NCI-H2107 (cell line): ENCODE data around the gene KCNG4.

Experiments
- DNase-seq: peaks from one replicate; lab custom pipeline; 2025; lab: John Stamatoyannopoulos, UW

KCNG4 gene

GRCh38 chr16:84239909-84240308 is at the start of gene KCNG4:
KCNG4 (minus strand) TSS chr16:84240012; CDS start chr16:84237485, 2,527 bp downstream.
- no peak for DNase-seq

- DNase-seq = no peak
Measured at GRCh38 chr16:84288902-84289301, 49.1 kb upstream of the KCNG4 start.

GRCh38 chr16:84286578-84287240 is 46.9 kb upstream of the KCNG4 start:
- DNase-seq = no peak

GRCh38 chr16:84284154-84284722 is 44.4 kb upstream of the KCNG4 start:
- DNase-seq = no peak

GRCh38 chr16:84283314-84284153 is 43.7 kb upstream of the KCNG4 start:
- no peak for DNase-seq

GRCh38 chr16:84282533-84282932 is 42.7 kb upstream of the KCNG4 start:
- DNase-seq = no peak

GRCh38 chr16:84281074-84281473 is 41.3 kb upstream of the KCNG4 start:
- DNase-seq = no peak

GRCh38 chr16:84279881-84280280 is 40.1 kb upstream of the KCNG4 start:
- no peak for DNase-seq

- no peak for DNase-seq
Measured at GRCh38 chr16:84278968-84279367, 39.2 kb upstream of the KCNG4 start.

- DNase-seq = no peak
Measured at GRCh38 chr16:84278333-84278732, 38.5 kb upstream of the KCNG4 start.

GRCh38 chr16:84277244-84277823 is 37.5 kb upstream of the KCNG4 start:
- DNase-seq = peak; percentile 44

GRCh38 chr16:84275585-84276151 is 35.9 kb upstream of the KCNG4 start:
- no peak for DNase-seq

GRCh38 chr16:84274515-84274914 is 34.7 kb upstream of the KCNG4 start:
- no peak for DNase-seq

- DNase-seq = no peak
Measured at GRCh38 chr16:84272740-84273320, 33.0 kb upstream of the KCNG4 start.

- DNase-seq = no peak
Measured at GRCh38 chr16:84271866-84272265, 32.1 kb upstream of the KCNG4 start.

- DNase-seq = no peak
Measured at GRCh38 chr16:84271037-84271436, 31.2 kb upstream of the KCNG4 start.

- DNase-seq = no peak
Measured at GRCh38 chr16:84270531-84270930, 30.7 kb upstream of the KCNG4 start.

- DNase-seq = no peak
Measured at GRCh38 chr16:84270071-84270470, 30.3 kb upstream of the KCNG4 start.

- no peak for DNase-seq
Measured at GRCh38 chr16:84268291-84269040, 28.7 kb upstream of the KCNG4 start.

GRCh38 chr16:84267380-84267779 is 27.6 kb upstream of the KCNG4 start:
- no peak for DNase-seq

GRCh38 chr16:84266451-84266850 is 26.6 kb upstream of the KCNG4 start:
- DNase-seq = no peak
